WTC11 (cell line): Measurements from ENCODE around the gene DAAM2.

Source experiments
- CREB1 ChIP-seq: sonication (generic); formaldehyde crosslinking; IDR thresholded peaks from 2 replicates; pipeline ENCODE4 v1.8.0; 2023; ENCODE audit warnings: mild to moderate bottlenecking, missing genetic modification reagents
- ETV6 ChIP-seq: sonication (generic); formaldehyde crosslinking; IDR thresholded peaks from 2 replicates; pipeline ENCODE4 v1.8.1; 2022; ENCODE audit warnings: mild to moderate bottlenecking, missing genetic modification reagents
- HMGA2 ChIP-seq: fragments of 250-450 bp; sonication (Bioruptor Pico); IDR thresholded peaks from 2 replicates; pipeline ENCODE4 v1.4.0; 2021; ENCODE audit warnings: mild to moderate bottlenecking, moderate library complexity
- TF ChIP-seq, protein P1 (sequence below): fragments of 200-600 bp; IDR thresholded peaks from 2 replicates; pipeline ENCODE4 v1.8.0; 2022; ENCODE audit warnings: antibody characterized with exemption
- TF ChIP-seq, protein P2 (sequence below): fragments of 250-450 bp; sonication (Bioruptor Pico); IDR thresholded peaks from 2 replicates; pipeline ENCODE4 v1.8.0; 2021; ENCODE audit warnings: mild to moderate bottlenecking
- TF ChIP-seq, protein P3 (sequence below): sonication (generic); formaldehyde crosslinking; IDR thresholded peaks from 2 replicates; pipeline ENCODE4 v1.8.1; 2022; ENCODE audit warnings: low read depth, missing genetic modification reagents, borderline replicate concordance

DNA sequence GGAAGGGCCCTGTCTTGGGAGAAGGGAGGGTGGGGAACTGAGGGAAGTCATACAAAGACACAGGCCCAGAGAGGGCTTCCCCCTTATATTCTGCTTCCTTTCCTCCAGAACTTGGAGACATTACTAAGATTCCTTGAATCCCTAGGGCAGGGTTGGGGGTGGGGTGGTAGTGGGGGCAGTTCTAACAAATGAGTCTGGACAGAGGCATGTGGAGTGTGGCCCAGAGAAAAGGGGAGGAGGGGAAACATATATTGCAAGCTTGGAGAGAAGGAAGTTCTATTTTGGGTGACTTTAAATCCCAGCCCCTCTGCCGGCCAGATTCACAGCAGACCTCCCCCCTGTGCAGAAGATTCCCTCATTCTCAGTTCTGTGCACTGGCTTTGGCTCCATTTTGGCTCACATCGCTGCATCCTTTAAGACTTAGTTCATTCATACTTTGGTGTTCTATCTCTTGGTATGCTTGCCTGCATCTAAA, 43.7 kb downstream of the DAAM2 start:
- TF ChIP-seq ETV6 (no peak), CREB1 (CRISPR knock-in tag) (no peak), HMGA2 (CRISPR knock-in tag) (no peak)
- TF ChIP-seq, protein P1, sequence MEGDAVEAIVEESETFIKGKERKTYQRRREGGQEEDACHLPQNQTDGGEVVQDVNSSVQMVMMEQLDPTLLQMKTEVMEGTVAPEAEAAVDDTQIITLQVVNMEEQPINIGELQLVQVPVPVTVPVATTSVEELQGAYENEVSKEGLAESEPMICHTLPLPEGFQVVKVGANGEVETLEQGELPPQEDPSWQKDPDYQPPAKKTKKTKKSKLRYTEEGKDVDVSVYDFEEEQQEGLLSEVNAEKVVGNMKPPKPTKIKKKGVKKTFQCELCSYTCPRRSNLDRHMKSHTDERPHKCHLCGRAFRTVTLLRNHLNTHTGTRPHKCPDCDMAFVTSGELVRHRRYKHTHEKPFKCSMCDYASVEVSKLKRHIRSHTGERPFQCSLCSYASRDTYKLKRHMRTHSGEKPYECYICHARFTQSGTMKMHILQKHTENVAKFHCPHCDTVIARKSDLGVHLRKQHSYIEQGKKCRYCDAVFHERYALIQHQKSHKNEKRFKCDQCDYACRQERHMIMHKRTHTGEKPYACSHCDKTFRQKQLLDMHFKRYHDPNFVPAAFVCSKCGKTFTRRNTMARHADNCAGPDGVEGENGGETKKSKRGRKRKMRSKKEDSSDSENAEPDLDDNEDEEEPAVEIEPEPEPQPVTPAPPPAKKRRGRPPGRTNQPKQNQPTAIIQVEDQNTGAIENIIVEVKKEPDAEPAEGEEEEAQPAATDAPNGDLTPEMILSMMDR: no peak
- TF ChIP-seq, protein P2, sequence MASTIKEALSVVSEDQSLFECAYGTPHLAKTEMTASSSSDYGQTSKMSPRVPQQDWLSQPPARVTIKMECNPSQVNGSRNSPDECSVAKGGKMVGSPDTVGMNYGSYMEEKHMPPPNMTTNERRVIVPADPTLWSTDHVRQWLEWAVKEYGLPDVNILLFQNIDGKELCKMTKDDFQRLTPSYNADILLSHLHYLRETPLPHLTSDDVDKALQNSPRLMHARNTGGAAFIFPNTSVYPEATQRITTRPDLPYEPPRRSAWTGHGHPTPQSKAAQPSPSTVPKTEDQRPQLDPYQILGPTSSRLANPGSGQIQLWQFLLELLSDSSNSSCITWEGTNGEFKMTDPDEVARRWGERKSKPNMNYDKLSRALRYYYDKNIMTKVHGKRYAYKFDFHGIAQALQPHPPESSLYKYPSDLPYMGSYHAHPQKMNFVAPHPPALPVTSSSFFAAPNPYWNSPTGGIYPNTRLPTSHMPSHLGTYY (CRISPR knock-in tag): no peak
- TF ChIP-seq, protein P3, sequence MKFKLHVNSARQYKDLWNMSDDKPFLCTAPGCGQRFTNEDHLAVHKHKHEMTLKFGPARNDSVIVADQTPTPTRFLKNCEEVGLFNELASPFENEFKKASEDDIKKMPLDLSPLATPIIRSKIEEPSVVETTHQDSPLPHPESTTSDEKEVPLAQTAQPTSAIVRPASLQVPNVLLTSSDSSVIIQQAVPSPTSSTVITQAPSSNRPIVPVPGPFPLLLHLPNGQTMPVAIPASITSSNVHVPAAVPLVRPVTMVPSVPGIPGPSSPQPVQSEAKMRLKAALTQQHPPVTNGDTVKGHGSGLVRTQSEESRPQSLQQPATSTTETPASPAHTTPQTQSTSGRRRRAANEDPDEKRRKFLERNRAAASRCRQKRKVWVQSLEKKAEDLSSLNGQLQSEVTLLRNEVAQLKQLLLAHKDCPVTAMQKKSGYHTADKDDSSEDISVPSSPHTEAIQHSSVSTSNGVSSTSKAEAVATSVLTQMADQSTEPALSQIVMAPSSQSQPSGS (CRISPR knock-in tag): no peak
